ENCODE data around the gene GCC1.

Gene GCC1

DNA sequence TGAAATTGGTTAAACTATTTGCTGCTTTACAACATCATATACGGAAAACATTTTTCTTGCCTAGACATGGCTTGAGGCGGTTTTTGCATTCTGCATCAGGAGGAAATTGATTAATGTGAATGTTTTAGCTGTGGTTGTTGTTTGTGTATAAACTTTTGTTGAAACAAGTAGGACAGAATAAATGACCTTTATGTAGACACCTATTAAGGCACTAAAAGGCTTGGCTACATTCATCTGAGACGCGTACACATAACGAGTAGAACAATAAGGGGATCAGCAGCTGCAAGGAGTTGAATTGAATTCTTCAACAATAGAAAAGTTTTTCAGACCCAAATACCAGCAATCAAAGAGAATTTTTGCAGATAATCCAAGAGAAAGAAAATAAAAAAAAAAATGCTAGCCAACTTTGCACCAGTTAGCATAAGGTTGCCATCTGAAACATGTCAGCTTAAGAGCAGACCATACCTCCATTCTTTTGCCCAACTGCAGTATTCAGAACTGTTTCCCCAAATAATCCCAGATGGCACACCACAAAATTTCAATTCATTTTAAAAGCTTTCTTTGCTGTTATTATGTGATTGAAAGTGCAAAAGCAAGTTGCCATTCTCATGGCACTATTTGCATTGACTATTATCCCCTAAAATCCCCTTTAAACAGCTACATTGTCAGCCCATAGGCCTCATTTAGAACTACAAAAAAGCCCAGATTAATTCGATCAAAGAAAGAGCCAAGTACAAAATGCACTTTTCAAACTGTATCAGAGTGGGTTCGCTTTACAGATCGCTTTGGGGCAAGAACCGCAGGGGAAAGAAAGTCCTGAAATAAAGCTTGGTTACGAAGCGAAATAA lies 49.6 kb downstream of the GCC1 start:
- DNase-seq, result no peak

DNA sequence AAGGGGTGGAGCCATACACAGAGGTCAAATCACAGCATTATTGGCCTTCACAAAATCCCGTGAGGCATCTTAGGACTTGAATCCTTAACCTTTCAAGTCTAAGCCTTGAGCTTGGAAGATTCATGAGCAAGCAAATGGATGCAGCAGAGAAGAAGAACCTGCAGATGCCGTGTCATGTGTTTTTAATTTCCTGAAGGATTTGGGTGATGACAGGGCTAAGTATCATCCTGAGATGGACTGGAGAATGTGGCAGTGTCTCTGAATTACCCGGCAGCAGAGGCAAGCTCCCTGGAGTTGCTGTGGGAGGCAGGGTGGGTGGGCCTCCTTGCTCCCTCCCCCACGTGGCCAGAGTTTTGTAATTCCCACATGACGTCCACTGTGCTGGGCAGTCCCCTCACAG lies 50.8 kb downstream of the GCC1 start:
- no peak for DNase-seq

- DNase-seq, result no peak
These were observed 52.7 kb downstream of the GCC1 start for GRCh38 chr7:127532736-127533135.

- DNase-seq, result no peak
These were observed 53.2 kb downstream of the GCC1 start for GRCh38 chr7:127532151-127532550.

All from activated T-cell treated with anti-CD3 and anti-CD28 coated beads, Interleukin-2, amount 50 U/mL, for 1 hour (primary cell).